Loucy (cell line): ENCODE results near the gene RHAG.

ENCODE experiments used
- H2AFZ ChIP-seq: fragments of 200-600 bp; sonication (generic); 2 replicates; pipeline ENCODE4 v1.6.0; 2016; ENCODE audit warnings: antibody characterized with exemption, mild to moderate bottlenecking, low read length, moderate library complexity
- H3F3A ChIP-seq: fragments of 200-600 bp; 2 replicates; pipeline ENCODE4 v1.6.0; 2016; ENCODE audit warnings: antibody characterized with exemption, low read depth, mild to moderate bottlenecking
- H3K27me3 ChIP-seq: fragments of 200-600 bp; sonication (generic); 2 replicates; pipeline ENCODE4 v1.6.1; 2014; ENCODE audit warnings: low read length, mild to moderate bottlenecking; ENCODE audit not compliant: insufficient read depth, poor library complexity, severe bottlenecking
- H3K36me3 ChIP-seq: fragments of 200-600 bp; sonication (generic); 2 replicates; pipeline ENCODE4 v1.6.1; 2016; ENCODE audit warnings: low read length; ENCODE audit not compliant: insufficient read depth
- H3K4me1 ChIP-seq: fragments of 200-600 bp; sonication (generic); 2 replicates; pipeline ENCODE4 v1.5.1; 2014; ENCODE audit warnings: low read length, mild to moderate bottlenecking; ENCODE audit not compliant: insufficient read depth, poor library complexity, severe bottlenecking
- H3K4me2 ChIP-seq: fragments of 200-600 bp; sonication (generic); 2 replicates; pipeline ENCODE4 v1.6.0; 2014; ENCODE audit warnings: antibody characterized with exemption, low read length, low read depth, mild to moderate bottlenecking; ENCODE audit not compliant: poor library complexity, severe bottlenecking
- H3K4me3 ChIP-seq: fragments of 200-600 bp; sonication (generic); 2 replicates; pipeline ENCODE4 v1.5.1; 2014; ENCODE audit warnings: low read length, mild to moderate bottlenecking, mixed read lengths; ENCODE audit not compliant: poor library complexity, severe bottlenecking
- H3K79me2 ChIP-seq: fragments of 200-600 bp; sonication (generic); 2 replicates; pipeline ENCODE4 v1.6.1; 2014; ENCODE audit warnings: low read length; ENCODE audit not compliant: insufficient read depth
- H3K9ac ChIP-seq: fragments of 200-600 bp; sonication (generic); 2 replicates; pipeline ENCODE4 v1.6.0; 2014; ENCODE audit warnings: mild to moderate bottlenecking, low read depth, low read length, moderate library complexity; ENCODE audit not compliant: poor library complexity, severe bottlenecking
- H3K9me2 ChIP-seq: fragments of 200-600 bp; sonication (generic); replicated peaks from 2 replicates; pipeline ENCODE4 v1.6.1; 2016; ENCODE audit warnings: low read depth, low read length, mixed read lengths
- H3K9me3 ChIP-seq: fragments of 200-600 bp; sonication (generic); 2 replicates; pipeline ENCODE4 v1.6.1; 2014; ENCODE audit warnings: mild to moderate bottlenecking, antibody characterized with exemption, low read length, low read depth; ENCODE audit not compliant: insufficient read depth
- H4K20me1 ChIP-seq: fragments of 200-600 bp; sonication (generic); 2 replicates; pipeline ENCODE4 v1.6.0; 2014; ENCODE audit warnings: antibody characterized with exemption, low read length, mild to moderate bottlenecking; ENCODE audit not compliant: insufficient read depth, poor library complexity, severe bottlenecking
- CTCF ChIP-seq: fragments of 200-600 bp; sonication (generic); conservative IDR thresholded peaks from 2 replicates; pipeline ENCODE4 v1.5.1; 2014; ENCODE audit warnings: mild to moderate bottlenecking, antibody characterized with exemption, low read length
- EZH2phosphoT487 ChIP-seq: fragments of 200-600 bp; IDR thresholded peaks from 2 replicates; pipeline ENCODE4 v1.6.1; 2018; ENCODE audit warnings: antibody characterized with exemption, mild to moderate bottlenecking, moderate library complexity, borderline replicate concordance

The RHAG gene

GRCh38 chr6:49636713-49637349 lies at the start of gene RHAG:
RHAG (minus strand) TSS chr6:49636839; CDS start chr6:49636812, 27 bp downstream.
- H3K9me3 ChIP-seq = no peaks in the 10 kb centered on the region
- TF ChIP-seq CTCF (no peak), EZH2phosphoT487 (no peak)
- no peak within 1 kb of the TSS for H3K9ac ChIP-seq
- no peaks in the 10 kb centered on the region for H4K20me1 ChIP-seq
- H3F3A ChIP-seq = no peaks in the 10 kb centered on the region
- H3K27me3 ChIP-seq = no peaks in the 10 kb centered on the region
- no peaks in the 10 kb centered on the region for H3K9me2 ChIP-seq
- no peak within 1 kb of the TSS for H3K4me2 ChIP-seq
- no peaks in the 10 kb centered on the region for H3K36me3 ChIP-seq
- no peak within 1 kb of the TSS for H2AFZ ChIP-seq
- no peaks in the 10 kb centered on the region for H3K4me1 ChIP-seq
- no peaks in the 10 kb centered on the region for H3K79me2 ChIP-seq
- H3K4me3 ChIP-seq = no peak within 1 kb of the TSS

GRCh38 chr6:49676671-49677281 lies 40.1 kb upstream of the RHAG start:
- TF ChIP-seq CTCF = no peak
- no peak for TF ChIP-seq EZH2phosphoT487
- Histone ChIP-seq H4K20me1 (no peaks in the 10 kb centered on the region), H3K4me3 (no peak overlapping the region), H3K9me3 (no peaks in the 10 kb centered on the region), H3K4me1 (no peaks in the 10 kb centered on the region), H3K4me2 (no peak overlapping the region), H3K9ac (no peak overlapping the region), H2AFZ (no peak overlapping the region), H3F3A (no peaks in the 10 kb centered on the region), H3K9me2 (no peaks in the 10 kb centered on the region), H3K27me3 (no peaks in the 10 kb centered on the region), H3K36me3 (no peaks in the 10 kb centered on the region), H3K79me2 (no peaks in the 10 kb centered on the region)

GRCh38 chr6:49675816-49676215 lies 39.2 kb upstream of the RHAG start:
- no peak for TF ChIP-seq CTCF
- no peak for TF ChIP-seq EZH2phosphoT487
- Histone ChIP-seq H3K9ac (no peak overlapping the region), H3K79me2 (no peaks in the 10 kb centered on the region), H3K4me3 (no peak overlapping the region), H2AFZ (no peak overlapping the region), H3K27me3 (no peaks in the 10 kb centered on the region), H3K9me3 (no peaks in the 10 kb centered on the region), H3F3A (no peaks in the 10 kb centered on the region), H3K9me2 (no peaks in the 10 kb centered on the region), H4K20me1 (no peaks in the 10 kb centered on the region), H3K4me2 (no peak overlapping the region), H3K4me1 (no peaks in the 10 kb centered on the region), H3K36me3 (no peaks in the 10 kb centered on the region)
